Measurements from ENCODE around the gene PLCH1. TPM values are rescaled to one million over a fixed set of nuclear protein-coding genes. Genes with fewer than 3 reads are reported as not detected.
A peak's percentile ranks its signal among the peaks of the same experiment; 100 is the strongest.
"Not testable (repeated sequence)": the region's sequence is repeated elsewhere in the genome, so short reads cannot be mapped to it uniquely, and the experiment has no call there.

The PLCH1 gene
- total RNA-seq, 1 donor: 11.7 TPM

- no peak for DNase-seq (ENCODE audit: low read depth)
- no peak for TF ChIP-seq CTCF (IDR thresholded peaks at IDR 0.05; ENCODE audit: insufficient read depth, low read depth, low read length)
- no peak overlapping the region for H3K4me3 ChIP-seq (ENCODE audit: low read depth, low read length)
Measured at GRCh38 chr3:155617346-155617925, 127.4 kb downstream of the PLCH1 start.

- H3K4me3 ChIP-seq (ENCODE audit: low read depth, low read length); DNase-seq (ENCODE audit: low read depth): not testable (repeated sequence)
Measured at GRCh38 chr3:155615141-155615540, 129.7 kb downstream of the PLCH1 start.

GRCh38 chr3:155614410-155614809, 130.5 kb downstream of the PLCH1 start:
- H3K4me3 ChIP-seq (ENCODE audit: low read depth, low read length); DNase-seq (ENCODE audit: low read depth): not testable (repeated sequence)

- DNase-seq (ENCODE audit: low read depth): no peak
- H3K4me3 ChIP-seq (ENCODE audit: low read depth, low read length): no peak overlapping the region
- no peak for TF ChIP-seq CTCF (IDR thresholded peaks at IDR 0.05; ENCODE audit: insufficient read depth, low read depth, low read length)
Measured at GRCh38 chr3:155611456-155611855, 133.4 kb downstream of the PLCH1 start.

- no peak for DNase-seq (ENCODE audit: low read depth)
- no peak for TF ChIP-seq CTCF (IDR thresholded peaks at IDR 0.05; ENCODE audit: insufficient read depth, low read depth, low read length)
Measured at GRCh38 chr3:155609586-155609985, 135.3 kb downstream of the PLCH1 start.

GRCh38 chr3:155608228-155608920, 136.5 kb downstream of the PLCH1 start:
- no peak overlapping the region for H3K4me3 ChIP-seq (ENCODE audit: low read depth, low read length)
- no peak for DNase-seq (ENCODE audit: low read depth)
- no peak for TF ChIP-seq CTCF (IDR thresholded peaks at IDR 0.05; ENCODE audit: insufficient read depth, low read depth, low read length)

More at GRCh38 chr3:155609586-155609985, 135.3 kb downstream of the PLCH1 start:
- H3K4me3 ChIP-seq (ENCODE audit: low read depth, low read length): no peak overlapping the region

GRCh38 chr3:155607761-155608160, 137.1 kb downstream of the PLCH1 start:
- DNase-seq (ENCODE audit: low read depth): no peak
- H3K4me3 ChIP-seq (ENCODE audit: low read depth, low read length): no peak overlapping the region
- no peak for TF ChIP-seq CTCF (IDR thresholded peaks at IDR 0.05; ENCODE audit: insufficient read depth, low read depth, low read length)

GRCh38 chr3:155605571-155605970, 139.3 kb downstream of the PLCH1 start:
- no peak for TF ChIP-seq CTCF (IDR thresholded peaks at IDR 0.05; ENCODE audit: insufficient read depth, low read depth, low read length)

More at GRCh38 chr3:155605571-155605970, 139.3 kb downstream of the PLCH1 start:
- DNase-seq (ENCODE audit: low read depth): peak; percentile 38
- H3K4me3 ChIP-seq (ENCODE audit: low read depth, low read length): no peak overlapping the region
